GOT3 (cell line): ENCODE measurements around the gene NUDT4.

Experiments
- DNase-seq: peaks from one replicate; lab custom pipeline; 2025; ENCODE audit warnings: mixed read lengths; lab: John Stamatoyannopoulos, UW

NUDT4 gene

GRCh38 chr12:93377252-93378195 lies at the start of gene NUDT4:
Gene NUDT4, plus strand, starts transcription at chr12:93377925. Its CDS starts 398 bp downstream, at chr12:93378323.
- DNase-seq, result peak; percentile 78

- DNase-seq, result no peak
These were observed 44.7 kb upstream of the NUDT4 start for GRCh38 chr12:93333054-93333453.

GRCh38 chr12:93333828-93334227 lies 43.9 kb upstream of the NUDT4 start:
- no peak for DNase-seq

- no peak for DNase-seq
These were observed 42.0 kb upstream of the NUDT4 start for GRCh38 chr12:93335603-93336162.

- no peak for DNase-seq
These were observed 41.4 kb upstream of the NUDT4 start for GRCh38 chr12:93336291-93336741.

GRCh38 chr12:93338598-93338997 lies 39.1 kb upstream of the NUDT4 start:
- DNase-seq, result no peak

- DNase-seq, result no peak
These were observed 38.0 kb upstream of the NUDT4 start for GRCh38 chr12:93339695-93340094.

GRCh38 chr12:93341409-93342049 lies 36.2 kb upstream of the NUDT4 start:
- no peak for DNase-seq

GRCh38 chr12:93347054-93347785 lies 30.5 kb upstream of the NUDT4 start:
- DNase-seq, result no peak

- DNase-seq, result no peak
These were observed 28.9 kb upstream of the NUDT4 start for GRCh38 chr12:93348575-93349435.

- no peak for DNase-seq
These were observed 26.0 kb upstream of the NUDT4 start for GRCh38 chr12:93351726-93352125.

GRCh38 chr12:93352321-93352720 lies 25.4 kb upstream of the NUDT4 start:
- DNase-seq, result no peak

- DNase-seq, result no peak
These were observed 21.5 kb upstream of the NUDT4 start for GRCh38 chr12:93356214-93356613.

GRCh38 chr12:93358058-93358457 lies 19.7 kb upstream of the NUDT4 start:
- DNase-seq, result no peak

- DNase-seq, result no peak
These were observed 18.9 kb upstream of the NUDT4 start for GRCh38 chr12:93358821-93359220.

GRCh38 chr12:93360688-93361087 lies 17.0 kb upstream of the NUDT4 start:
- no peak for DNase-seq

GRCh38 chr12:93361151-93361919 lies 16.4 kb upstream of the NUDT4 start:
- no peak for DNase-seq

GRCh38 chr12:93363841-93364297 lies 13.9 kb upstream of the NUDT4 start:
- no peak for DNase-seq

GRCh38 chr12:93365616-93366405 lies 11.9 kb upstream of the NUDT4 start:
- DNase-seq, result no peak
